ENCODE data around the gene RRAD. TPM values are rescaled to one million over a fixed set of nuclear protein-coding genes. Genes with fewer than 3 reads are reported as not detected.

RRAD gene
- total RNA-seq, 1 experiment from 2014 or later = 4.3 TPM

DNA sequence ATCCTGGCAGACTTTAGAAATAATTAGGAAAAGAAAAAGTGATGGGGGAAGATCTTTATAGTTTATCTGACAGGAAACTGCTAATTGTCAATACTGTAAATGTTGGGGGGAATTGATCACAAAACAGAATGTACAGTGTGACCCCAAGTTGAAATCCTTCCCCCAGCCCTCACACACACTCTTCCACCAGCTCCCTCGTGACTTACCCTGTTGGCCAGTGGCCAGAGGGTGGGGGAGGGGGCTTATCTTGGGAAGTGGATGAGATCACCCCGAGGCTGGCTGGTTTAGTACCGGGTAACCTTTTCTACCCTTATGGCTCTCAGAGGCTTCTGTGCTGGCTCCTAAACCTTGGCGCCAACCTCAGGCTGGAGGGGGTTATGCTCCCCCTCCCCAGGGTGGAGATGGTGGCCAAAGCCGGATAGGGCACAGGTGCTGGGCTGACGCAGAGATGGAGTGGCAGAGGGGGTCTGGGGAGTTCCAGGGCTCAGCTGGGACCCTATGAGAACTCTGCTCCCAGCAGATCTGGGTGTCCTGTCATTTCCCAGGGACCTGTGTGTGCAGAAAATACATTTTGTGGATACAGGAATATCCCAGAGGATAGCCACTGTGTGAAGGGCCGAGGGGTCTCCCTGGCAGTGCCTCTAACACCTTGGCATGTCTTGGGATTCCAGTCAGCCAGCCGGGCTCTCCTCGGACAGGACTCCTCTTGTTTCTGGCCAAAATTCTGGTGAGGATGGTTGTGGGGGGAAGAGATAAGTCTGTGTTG lies 25.2 kb downstream of the RRAD start:
- DNase-seq (ENCODE audit: low read depth, low spot score) = no peak
- Histone ChIP-seq H3K27me3 (ENCODE audit: control insufficient read depth, insufficient read depth, low read length) (no peaks in the 10 kb centered on the region), H3K4me1 (ENCODE audit: control insufficient read depth, insufficient read depth, low read length) (peaks cover 9% of the 10 kb centered on the region), H3K9me3 (ENCODE audit: control insufficient read depth, insufficient read depth, low read depth, low read length) (no peaks in the 10 kb centered on the region), H3K4me3 (ENCODE audit: low read depth in 2 of 2, low read length in 2 of 2) (no peak overlapping the region), H3K36me3 (ENCODE audit: control insufficient read depth, insufficient read depth, low read length) (no peaks in the 10 kb centered on the region), H3K27ac (ENCODE audit: low read length) (no peak overlapping the region)
- BruUV-seq (replicated peaks) = no TSS peak
- TF ChIP-seq TCF7L2 (IDR thresholded peaks at IDR 0.05; ENCODE audit: low read depth, low read length) (no peak), POLR2AphosphoS5 (IDR thresholded peaks at IDR 0.05; ENCODE audit: low read depth, low read length) (no peak), SIN3A (IDR thresholded peaks at IDR 0.05; ENCODE audit: borderline replicate concordance, insufficient read depth, low read depth, low read length) (no peak), CTCF (IDR thresholded peaks at IDR 0.05) (no peak)
- TF ChIP-seq, protein P1, sequence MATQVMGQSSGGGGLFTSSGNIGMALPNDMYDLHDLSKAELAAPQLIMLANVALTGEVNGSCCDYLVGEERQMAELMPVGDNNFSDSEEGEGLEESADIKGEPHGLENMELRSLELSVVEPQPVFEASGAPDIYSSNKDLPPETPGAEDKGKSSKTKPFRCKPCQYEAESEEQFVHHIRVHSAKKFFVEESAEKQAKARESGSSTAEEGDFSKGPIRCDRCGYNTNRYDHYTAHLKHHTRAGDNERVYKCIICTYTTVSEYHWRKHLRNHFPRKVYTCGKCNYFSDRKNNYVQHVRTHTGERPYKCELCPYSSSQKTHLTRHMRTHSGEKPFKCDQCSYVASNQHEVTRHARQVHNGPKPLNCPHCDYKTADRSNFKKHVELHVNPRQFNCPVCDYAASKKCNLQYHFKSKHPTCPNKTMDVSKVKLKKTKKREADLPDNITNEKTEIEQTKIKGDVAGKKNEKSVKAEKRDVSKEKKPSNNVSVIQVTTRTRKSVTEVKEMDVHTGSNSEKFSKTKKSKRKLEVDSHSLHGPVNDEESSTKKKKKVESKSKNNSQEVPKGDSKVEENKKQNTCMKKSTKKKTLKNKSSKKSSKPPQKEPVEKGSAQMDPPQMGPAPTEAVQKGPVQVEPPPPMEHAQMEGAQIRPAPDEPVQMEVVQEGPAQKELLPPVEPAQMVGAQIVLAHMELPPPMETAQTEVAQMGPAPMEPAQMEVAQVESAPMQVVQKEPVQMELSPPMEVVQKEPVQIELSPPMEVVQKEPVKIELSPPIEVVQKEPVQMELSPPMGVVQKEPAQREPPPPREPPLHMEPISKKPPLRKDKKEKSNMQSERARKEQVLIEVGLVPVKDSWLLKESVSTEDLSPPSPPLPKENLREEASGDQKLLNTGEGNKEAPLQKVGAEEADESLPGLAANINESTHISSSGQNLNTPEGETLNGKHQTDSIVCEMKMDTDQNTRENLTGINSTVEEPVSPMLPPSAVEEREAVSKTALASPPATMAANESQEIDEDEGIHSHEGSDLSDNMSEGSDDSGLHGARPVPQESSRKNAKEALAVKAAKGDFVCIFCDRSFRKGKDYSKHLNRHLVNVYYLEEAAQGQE (IDR thresholded peaks at IDR 0.05; ENCODE audit: insufficient read depth in 1 of 2, low read depth in 2 of 2, low read length in 1 of 2) = no peak
- in situ Hi-C loops (cut with HindIII; ENCODE audit: low pct_unique_long_range_greater_than_20kb, low sequenced_read_pairs) = no loop called here
- ATAC-seq = no peak
- ChIA-PET CTCF (no interaction called here), POLR2A (no interaction called here)
- intact Hi-C loops (cut with micrococcal nuclease; ENCODE audit: unreplicated experiment) = loop anchor here (5.0 kb wide), 1 partner anchor 47 kb away; no protein-coding TSS in a partner anchor

DNA sequence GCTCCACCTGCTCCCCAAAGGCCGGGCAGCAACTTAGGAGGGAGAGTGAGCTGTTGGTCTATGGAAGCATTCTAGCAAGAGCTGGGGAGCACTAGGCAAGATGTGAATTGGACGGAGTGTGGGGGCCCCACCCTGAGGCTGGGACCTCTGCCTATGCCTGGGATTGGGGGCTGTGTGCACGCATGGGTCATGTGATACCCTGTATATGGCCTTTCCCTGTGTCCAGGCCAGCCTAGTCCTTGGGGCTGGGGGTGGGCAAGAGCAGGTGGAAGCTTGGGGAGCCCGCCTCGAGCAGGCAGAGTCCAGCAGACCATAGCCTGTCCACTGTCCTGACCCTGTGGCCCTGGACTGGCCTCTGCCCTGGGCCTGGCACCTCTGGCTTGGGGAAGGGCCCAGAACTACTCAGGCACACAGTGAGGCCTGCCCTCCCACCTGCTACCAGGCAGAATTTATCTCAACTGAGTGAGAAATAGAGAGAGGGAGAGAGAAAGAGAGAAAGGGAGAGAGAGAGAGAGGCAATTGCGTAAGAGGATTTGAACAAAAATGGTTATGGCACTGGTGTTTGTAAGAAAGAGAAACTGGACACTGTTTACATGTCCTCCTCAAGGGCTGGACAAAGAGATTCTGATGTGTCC lies 25.9 kb downstream of the RRAD start:
- ChIA-PET CTCF (no interaction called here), POLR2A (no interaction called here)
- TF ChIP-seq POLR2AphosphoS5 (IDR thresholded peaks at IDR 0.05; ENCODE audit: low read depth, low read length) = no peak
- no peak for TF ChIP-seq SIN3A (IDR thresholded peaks at IDR 0.05; ENCODE audit: borderline replicate concordance, insufficient read depth, low read depth, low read length)
- no peak for TF ChIP-seq TCF7L2 (IDR thresholded peaks at IDR 0.05; ENCODE audit: low read depth, low read length)
- TF ChIP-seq CTCF (IDR thresholded peaks at IDR 0.05) = no peak
- intact Hi-C loops (cut with micrococcal nuclease; ENCODE audit: unreplicated experiment) (loop anchor here (5.0 kb wide), 1 partner anchor 48 kb away; no protein-coding TSS in a partner anchor), in situ Hi-C loops (cut with HindIII; ENCODE audit: low pct_unique_long_range_greater_than_20kb, low sequenced_read_pairs) (no loop called here)
- H3K27ac ChIP-seq (ENCODE audit: low read length) = no peak overlapping the region
- no peak for DNase-seq (ENCODE audit: low read depth, low spot score)
- BruUV-seq (replicated peaks) = no TSS peak
- no peaks in the 10 kb centered on the region for H3K9me3 ChIP-seq (ENCODE audit: control insufficient read depth, insufficient read depth, low read depth, low read length)
- no peaks in the 10 kb centered on the region for H3K27me3 ChIP-seq (ENCODE audit: control insufficient read depth, insufficient read depth, low read length)
- no peak overlapping the region for H3K4me3 ChIP-seq (ENCODE audit: low read depth in 2 of 2, low read length in 2 of 2)
- H3K36me3 ChIP-seq (ENCODE audit: control insufficient read depth, insufficient read depth, low read length) = no peaks in the 10 kb centered on the region
- no peak for ATAC-seq
- H3K4me1 ChIP-seq (ENCODE audit: control insufficient read depth, insufficient read depth, low read length) = peaks cover 9% of the 10 kb centered on the region

Measured in Panc1 (cell line).